HG03064 (cell line): ENCODE data around the gene ABLIM3.

Source experiments
- ATAC-seq: cut with Tn5 transposase; IDR thresholded peaks from one replicate; pipeline ENCODE4 v1.9.1; 2021; ENCODE audit warnings: low read depth; ENCODE audit not compliant: unreplicated experiment

ABLIM3 gene

DNA sequence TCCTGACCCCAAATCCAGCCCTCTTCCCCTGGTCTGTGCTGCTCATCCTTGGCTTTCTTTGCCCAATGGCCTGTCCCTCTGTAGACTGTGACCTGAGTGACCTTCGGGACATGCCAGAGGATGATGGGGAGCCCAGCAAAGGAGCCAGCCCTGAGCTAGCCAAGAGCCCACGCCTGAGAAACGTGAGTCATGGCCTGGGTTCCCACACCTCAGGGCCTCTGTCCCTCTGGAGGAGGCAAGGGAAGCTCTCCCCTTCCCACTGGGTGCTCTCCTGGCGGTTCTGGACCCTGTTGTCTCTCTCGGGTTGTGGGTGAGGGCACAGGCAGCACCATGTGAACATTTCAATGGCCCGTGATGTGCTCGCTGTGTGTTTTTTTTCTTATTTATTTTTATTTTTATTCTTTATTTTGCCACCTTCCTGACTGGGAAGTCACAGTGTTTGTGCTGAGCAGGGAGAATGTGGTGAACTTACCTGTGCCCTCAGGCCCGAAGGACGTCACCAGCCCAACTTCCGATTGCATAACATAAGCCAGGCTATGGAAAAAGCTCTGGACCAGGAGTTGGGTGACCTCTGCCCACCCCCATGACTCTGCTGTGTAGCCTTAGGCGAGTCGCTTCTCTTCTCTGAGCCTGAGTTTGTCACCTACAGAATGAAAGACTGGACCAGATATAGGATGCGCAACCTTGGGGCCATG, 159.9 kb downstream of the ABLIM3 start:
- ATAC-seq = no peak

DNA sequence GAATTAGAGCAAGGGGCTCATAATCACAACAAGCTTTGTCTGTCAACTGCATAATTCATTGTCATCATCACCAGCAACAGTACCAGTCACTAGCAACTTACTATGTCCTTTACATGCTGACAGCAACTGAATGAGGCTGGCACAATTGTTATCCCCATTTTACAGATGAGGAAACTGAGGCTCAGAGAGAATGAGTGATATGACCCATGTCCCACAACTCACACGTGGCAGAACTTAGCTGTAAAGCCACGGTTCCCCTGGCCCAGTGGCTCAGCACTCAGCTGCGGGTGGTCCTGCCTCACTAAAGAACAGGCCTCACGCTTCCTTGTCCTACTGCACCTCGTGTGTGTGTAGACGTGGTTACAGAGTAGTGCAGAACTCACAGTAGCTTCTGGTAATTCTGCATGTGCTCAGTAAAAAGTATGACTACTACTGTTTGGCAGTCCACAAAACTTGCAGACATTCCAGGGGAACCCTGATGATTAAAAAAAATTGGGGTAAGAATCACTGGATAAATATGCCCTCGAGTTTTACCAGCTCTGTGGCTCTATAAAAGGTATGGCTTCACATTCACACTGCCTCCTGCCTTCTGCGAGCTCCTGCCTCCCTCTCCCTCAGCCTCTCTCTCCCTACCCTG, 160.6 kb downstream of the ABLIM3 start:
- no peak for ATAC-seq

DNA sequence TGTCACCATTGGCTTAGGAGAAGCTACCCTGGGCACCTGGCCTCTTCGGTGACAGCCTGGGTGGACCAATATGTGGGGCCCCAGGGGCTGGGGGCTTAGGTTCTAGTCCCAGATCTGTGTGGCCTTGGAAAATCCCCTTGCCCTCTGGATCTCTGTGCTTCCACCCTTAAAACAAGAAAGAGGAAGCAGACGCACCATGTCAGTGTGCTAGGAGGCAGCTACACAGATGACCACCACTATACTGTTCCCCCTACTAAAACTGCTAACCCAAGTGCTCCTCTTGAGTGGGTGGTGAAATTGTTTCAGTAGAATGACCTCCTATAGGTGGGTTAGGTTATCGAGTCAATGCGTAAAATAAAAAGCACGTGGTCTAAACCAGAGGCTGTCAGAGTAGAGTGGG, 161.3 kb downstream of the ABLIM3 start:
- no peak for ATAC-seq

DNA sequence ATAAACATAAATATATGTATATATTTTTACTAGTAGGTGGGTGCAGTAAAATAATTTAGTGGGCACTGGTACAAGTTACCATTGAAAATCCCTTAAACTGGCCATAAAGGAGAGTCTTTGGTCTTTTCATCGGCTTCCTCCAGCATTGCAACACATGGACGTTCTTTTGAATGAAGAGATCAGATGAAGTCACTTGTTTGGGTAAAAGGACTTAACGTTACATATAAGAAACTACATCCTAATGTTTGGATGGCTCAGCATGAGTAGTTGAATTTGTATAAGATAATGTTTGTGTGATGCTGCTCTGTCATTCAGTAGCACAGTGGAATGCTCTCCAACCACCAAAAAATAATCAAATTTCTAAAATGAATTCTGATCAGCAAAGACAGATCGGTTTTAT, 161.9 kb downstream of the ABLIM3 start:
- no peak for ATAC-seq

DNA sequence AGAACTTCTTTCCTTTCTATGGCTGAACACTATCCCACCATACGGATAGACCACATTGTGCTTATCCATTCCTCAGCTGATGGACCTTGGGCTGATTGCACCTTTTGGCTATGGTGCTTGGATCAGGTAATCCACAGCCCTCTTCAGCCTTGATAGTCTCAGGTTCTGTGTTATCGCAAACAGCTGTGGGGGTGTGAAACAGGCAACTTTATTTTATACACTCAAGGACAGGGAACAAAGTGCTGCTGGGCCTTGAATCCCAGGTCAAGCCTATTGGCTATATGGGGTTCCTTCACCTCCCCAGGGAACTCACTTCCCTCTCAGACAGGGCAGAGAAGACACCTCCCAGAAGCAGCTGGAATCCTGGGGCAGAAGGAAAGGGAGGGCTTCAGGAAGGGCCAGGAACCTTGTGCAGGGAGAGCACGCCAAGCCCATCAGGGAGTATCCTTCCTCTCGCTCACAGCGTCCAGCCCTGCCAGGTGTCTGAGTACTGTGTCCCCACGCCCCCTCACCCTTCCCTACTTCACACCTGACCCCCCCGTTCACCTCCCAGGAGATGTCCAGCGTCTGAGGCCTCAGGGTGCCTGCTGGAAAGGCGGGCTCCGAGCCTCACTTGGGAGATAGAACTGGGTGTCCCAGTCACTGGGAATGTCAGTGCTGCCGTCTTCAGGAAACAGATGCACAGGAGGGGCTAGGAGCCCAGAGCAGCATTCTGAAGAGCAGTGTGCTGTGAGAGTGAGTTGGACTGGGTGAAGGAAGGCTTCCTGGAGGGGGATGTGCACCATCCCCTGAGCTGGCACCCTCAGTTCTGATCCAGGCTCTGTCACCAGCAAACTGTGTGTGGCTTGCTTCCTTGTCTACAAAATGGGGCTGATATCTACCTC, 163.1 kb downstream of the ABLIM3 start:
- no peak for ATAC-seq

DNA sequence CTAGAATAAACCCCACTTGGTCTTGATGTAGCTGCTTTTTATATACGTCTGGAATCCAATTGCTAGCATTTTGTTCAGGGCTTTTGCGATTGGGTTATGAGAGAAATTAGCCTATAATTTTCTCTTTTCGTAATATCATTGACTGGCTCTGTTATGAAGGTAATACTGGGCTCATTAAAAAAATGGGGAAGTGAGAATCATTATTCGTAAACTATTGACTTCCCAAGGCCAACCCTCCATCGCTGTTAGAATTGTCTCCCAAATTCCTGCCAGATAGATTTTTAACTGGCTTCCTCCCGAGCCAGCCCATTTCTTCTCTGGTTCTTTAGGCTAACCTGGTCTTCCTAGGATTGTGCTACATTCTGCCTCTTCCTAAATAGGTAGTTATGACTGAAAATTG, 168.1 kb downstream of the ABLIM3 start:
- no peak for ATAC-seq
